Erythroblast (primary cell): ENCODE results near the gene HDAC7.

Experiments
- GATA1 ChIP-seq: IDR thresholded peaks from 2 replicates; pipeline ENCODE4 v1.6.1; 2011; ENCODE audit warnings: low read depth, mild to moderate bottlenecking, control low read depth, low read length, moderate library complexity
- POLR2A ChIP-seq: IDR thresholded peaks from 2 replicates; pipeline ENCODE4 v1.6.1; 2011; ENCODE audit warnings: mild to moderate bottlenecking, low read length

- TF ChIP-seq POLR2A, result no peak
- TF ChIP-seq GATA1, result no peak
Observed at GRCh38 chr12:47843226-47843980, 23.7 kb upstream of the HDAC7 start.
